Measurements from ENCODE around the gene ZNF775.

GRCh38 chr7:150351587-150352194 is 27.4 kb upstream of the ZNF775 start:
- TF ChIP-seq CTCF (conservative IDR thresholded peaks at IDR 0.05; ENCODE audit: low read depth, low read length) (no peak), EZH2 (IDR thresholded peaks at IDR 0.05; ENCODE audit: low read length, unreplicated experiment) (no peak)
